GM19463 (cell line): Measurements from ENCODE around the gene AP3D1.
"Not testable (repeated sequence)": the region's sequence is repeated elsewhere in the genome, so short reads cannot be mapped to it uniquely, and the experiment has no call there.

Experiments used
- ATAC-seq: cut with Tn5 transposase; IDR thresholded peaks from one replicate; pipeline ENCODE4 v1.9.1; 2021; ENCODE audit warnings: mild to moderate bottlenecking, moderate library complexity; ENCODE audit not compliant: unreplicated experiment

AP3D1 gene

GRCh38 chr19:2157452-2157851, 6.1 kb upstream of the AP3D1 start:
- ATAC-seq: no peak

GRCh38 chr19:2154587-2155075, 3.3 kb upstream of the AP3D1 start:
- no peak for ATAC-seq

DNA sequence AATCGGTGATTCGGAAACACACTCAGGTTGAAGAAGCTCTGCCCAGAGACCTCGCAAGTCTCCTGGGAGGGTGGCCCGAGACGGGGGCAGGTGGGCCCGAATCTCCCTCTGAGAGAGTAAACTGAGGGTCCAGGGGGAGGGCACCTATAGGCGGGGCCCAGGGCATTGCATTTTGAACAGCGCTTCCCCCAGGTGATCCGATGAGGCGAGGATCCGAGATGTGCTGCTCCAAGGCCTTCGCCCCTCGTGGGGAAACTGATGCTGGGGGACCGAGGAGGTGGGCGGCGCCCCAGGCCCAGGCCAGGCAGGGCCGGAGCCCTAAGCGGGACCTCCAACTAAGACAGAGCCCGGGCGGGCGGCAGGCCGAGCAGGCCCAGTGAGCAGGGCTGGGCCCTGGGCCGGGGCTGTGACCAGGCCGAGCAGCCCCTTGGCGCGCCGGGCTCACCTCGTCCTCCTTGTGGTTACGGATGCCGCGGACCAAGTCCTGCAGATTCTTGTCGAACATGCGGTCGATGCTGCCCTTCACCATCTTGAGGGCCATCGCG, 500 bp downstream of the AP3D1 start:
- no peak for ATAC-seq

GRCh38 chr19:2149980-2150793, 1.2 kb downstream of the AP3D1 start:
- no peak for ATAC-seq

DNA sequence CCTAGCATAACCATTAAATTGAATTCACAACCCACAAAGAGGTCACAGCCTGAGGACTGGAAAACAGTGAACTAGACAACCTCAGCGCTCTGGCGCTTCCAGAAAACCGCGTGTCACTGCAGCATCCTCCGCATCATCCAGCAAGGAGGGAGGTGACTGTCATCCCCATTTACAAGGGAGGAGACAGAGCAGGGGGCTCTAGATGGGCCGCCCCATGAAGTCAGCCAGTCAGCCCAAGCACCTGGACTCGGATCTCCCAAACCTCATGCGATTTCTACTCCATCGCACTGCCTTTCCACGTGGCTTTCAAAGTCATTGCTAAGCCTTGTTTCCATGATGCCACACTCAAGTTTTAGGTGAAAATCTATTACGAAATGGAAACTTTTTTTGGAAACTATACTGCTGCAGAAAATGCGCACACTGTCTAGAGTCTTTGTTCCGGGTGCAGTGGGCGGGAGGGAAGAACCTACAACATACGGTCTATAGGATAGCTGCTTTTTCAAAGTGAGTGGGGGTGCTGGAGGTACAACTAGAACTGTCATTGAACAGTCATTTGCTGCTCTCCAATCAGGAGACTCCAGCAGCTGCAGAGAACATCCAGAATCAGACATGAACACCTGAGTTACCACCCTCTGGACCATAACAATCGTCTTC, 2.8 kb downstream of the AP3D1 start:
- ATAC-seq: no peak

- ATAC-seq: no peak
Measured at GRCh38 chr19:2145831-2146241, 5.5 kb downstream of the AP3D1 start.

DNA sequence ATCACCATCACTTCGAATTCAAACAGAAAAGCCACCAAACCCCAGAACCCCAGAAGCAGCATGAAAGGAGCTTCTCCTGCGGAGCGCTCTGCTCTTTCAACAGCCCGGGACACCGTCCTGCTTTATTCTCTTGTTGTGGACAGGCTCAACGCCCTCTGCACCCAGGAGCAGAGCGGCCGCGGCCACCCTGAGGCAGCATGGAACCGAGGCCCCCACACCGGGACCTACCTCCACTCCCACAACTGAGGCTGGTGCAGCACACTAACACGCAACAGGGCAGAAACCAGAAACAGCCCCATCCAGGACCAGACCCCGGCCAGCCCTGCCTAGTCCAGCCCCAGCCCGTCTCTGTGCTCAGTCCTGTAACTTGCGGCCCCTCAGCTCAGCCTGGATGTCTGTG, 7.2 kb downstream of the AP3D1 start:
- ATAC-seq: no peak

DNA sequence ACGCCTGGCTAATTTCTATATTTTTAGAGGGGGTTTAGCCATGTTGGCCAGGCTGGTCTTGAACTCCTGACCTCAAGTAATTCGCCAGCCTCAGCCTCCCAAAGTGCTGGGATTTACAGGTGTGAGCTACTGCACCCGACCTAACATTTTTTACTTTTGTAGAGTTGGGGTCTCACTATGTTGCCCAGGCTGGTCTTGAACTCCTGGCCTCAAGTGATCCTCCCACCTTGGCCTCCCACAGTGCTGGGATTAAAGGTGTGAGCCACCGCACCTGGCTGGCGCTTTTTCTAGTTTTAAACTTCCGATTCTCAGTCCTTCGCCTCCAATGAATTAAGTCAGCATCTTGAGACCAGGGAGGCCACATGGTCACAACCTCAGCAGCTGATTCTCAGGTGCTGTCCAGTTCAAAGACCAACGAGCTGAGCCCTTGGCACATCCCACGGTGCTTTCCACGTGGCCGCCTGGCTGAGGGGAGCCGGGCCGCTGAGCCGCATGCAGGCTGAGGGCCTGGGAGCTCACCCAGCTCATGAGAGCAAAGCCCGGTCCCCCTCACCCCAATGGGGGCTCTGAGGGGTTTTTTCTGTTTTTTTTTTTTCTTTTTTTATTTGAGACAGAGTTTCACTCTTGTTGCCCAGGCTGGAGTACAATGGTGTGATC, 9.1 kb downstream of the AP3D1 start:
- ATAC-seq: no peak

DNA sequence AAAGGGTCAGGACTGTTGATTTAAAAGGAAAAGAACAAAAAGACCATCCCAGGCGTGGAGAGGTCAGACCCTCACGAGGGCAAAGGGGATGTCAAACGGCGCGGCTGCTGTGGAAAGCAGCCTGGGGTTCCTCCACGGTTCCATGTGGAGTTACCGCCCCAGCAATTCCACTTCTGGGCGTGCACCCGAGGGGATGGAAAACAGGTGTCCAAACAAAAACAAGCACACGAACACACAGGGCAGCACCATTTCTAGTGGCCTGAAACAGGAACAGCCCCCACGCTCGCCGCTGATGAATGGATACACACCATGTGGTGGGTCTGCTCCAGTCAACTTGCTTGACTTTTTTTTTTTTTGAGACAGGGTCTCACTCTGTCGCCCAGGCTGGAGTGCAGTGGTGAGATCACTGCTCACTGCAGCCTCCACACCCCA, 11.2 kb downstream of the AP3D1 start:
- no peak for ATAC-seq

DNA sequence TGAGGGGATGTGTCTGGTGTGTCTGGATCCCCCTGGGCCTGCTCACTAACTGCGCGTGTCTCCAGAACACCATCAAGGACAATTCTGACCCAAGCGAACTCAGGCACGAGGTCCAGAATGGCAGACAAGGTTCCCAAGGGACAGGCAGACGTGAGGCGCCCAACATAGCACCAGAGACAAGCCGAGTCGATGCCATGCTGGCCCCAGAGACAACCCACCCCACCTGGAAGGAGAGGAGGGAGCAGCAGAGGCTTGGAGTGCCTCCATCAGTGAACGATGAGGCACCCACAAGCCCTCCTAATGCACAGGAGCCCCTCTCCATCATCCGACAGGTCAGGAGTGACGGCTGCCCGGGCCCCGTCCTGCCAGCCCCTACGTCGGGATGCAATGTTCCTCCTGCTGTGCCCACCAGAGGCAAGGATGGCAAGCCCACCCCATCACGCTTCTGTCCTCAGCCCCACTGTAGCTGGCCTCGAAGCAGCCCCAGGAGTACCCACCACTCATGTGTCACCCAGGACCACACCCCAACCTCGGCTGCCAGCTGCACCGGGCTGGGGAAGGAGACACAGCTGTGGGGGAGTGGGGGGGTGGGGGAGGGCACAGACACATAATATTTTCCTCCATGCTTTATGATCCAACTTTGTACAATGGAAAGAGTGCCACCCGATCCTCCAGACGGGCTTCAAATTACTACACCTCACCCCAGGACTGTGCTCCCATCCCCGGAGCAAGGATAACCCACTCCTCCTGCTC, 11.8 kb downstream of the AP3D1 start:
- ATAC-seq: no peak

- ATAC-seq: no peak
Measured at GRCh38 chr19:2138061-2138728, 13.2 kb downstream of the AP3D1 start.

DNA sequence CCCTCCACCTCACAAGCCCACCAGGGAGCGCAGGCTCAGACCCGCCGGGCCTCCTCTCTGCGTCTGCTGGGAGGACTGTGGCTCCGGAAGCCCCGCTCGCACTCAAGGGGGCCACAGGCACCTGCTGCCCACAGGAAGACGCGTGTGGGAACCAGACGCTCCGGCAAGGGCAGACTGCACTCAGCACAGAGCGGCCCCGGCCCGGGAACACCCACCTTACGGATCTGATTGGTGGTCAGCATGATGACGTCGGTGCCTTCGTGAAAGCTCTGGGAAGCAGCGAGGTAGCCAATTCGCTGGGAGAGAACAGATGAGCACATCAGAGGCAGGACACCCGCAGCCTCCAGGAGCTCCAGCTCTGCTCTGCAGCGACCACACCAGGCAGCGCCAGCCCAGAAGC, 14.6 kb downstream of the AP3D1 start:
- ATAC-seq: no peak

DNA sequence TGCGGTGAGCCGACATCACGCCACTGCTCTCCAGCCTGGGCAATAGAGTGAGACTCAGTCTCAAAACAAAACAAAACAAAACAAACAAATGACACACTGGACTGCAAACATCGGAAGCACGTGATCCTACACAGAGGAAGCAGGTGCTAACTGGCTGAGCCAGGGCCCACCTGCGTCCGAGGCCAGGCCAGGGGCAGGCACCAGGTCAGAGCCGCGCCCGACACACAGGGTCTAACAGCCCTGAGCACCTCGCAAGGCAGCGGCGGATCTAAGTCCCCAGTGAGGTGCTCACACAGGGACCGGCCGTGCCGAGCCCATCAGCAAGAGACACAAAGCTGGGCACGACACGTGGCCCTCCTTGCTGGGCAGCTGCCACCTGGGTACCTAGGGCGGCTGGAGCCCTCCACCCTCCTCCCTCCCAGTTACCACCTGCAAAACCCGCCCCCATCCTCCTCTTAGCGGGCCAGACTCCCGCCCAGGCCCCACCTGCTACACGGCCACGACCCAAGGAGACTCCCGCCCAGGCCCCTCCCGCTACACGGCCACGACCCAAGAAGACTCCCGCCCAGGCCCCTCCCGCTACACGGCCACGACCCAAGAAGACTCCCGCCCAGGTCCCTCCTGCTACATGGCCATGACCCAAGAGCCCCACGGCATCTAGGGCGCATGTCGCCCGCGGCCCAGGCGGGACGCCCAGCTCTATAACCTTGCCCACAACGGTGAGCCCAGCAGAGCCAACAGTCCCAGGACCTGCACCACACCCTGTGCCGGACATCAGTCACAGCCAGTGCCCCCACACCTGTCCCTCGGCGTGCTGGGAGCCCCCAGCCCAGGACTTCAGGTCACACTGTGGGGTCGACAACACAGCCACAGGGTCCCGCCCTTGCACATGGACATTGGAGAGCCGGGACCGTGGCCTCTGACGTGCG, 15.6 kb downstream of the AP3D1 start:
- ATAC-seq: no peak

- ATAC-seq: no peak
Measured at GRCh38 chr19:2132731-2133490, 18.5 kb downstream of the AP3D1 start.

- ATAC-seq: no peak
Measured at GRCh38 chr19:2132191-2132590, 19.2 kb downstream of the AP3D1 start.

- not testable (repeated sequence) for ATAC-seq
Measured at GRCh38 chr19:2131012-2131975, 20.1 kb downstream of the AP3D1 start.
